Fibroblast of lung (primary cell): ENCODE results near the gene NDUFS7. TPM values are rescaled to one million over a fixed set of nuclear protein-coding genes. Genes with fewer than 3 reads are reported as not detected.
A peak's percentile ranks its signal among the peaks of the same experiment; 100 is the strongest.

Experiments used
- DNase-seq, 2 donors: peaks; one replicate each; pipeline versions ENCODE4 v3.0.0 to v3.0.0-alpha.2; 2010; ENCODE audit warnings: low read depth in 2 of 2
- H2AFZ ChIP-seq: 2 replicates; pipeline ENCODE4 v1.5.1; 2012; ENCODE audit warnings: low read length, control low read depth, inconsistent platforms
- H3K27ac ChIP-seq: 2 replicates; pipeline ENCODE4 v1.5.1; 2011; ENCODE audit warnings: low read length, control low read depth; ENCODE audit not compliant: insufficient read depth
- H3K27me3 ChIP-seq: 2 replicates; pipeline ENCODE4 v1.5.1; 2011; ENCODE audit warnings: mild to moderate bottlenecking, low read length; ENCODE audit not compliant: control insufficient read depth, insufficient read depth
- H3K36me3 ChIP-seq: 2 replicates; pipeline ENCODE4 v1.5.1; 2011; ENCODE audit warnings: low read length; ENCODE audit not compliant: control insufficient read depth, insufficient read depth
- H3K4me1 ChIP-seq: 2 replicates; pipeline ENCODE4 v1.5.1; 2011; ENCODE audit warnings: low read length; ENCODE audit not compliant: control insufficient read depth, insufficient read depth; ENCODE audit errors: extremely low read depth
- H3K4me2 ChIP-seq: 2 replicates; pipeline ENCODE4 v1.5.1; 2011; ENCODE audit warnings: low read length, control low read depth; ENCODE audit not compliant: insufficient read depth; ENCODE audit errors: extremely low read depth
- H3K4me3 ChIP-seq, 4 experiments: fragments of 200-600 bp in 1 of 4; sonication (generic) in 1 of 4; replicated peaks in 1 of 4; 2 replicates each; pipeline ENCODE4 v1.5.1; 2011 to 2016; ENCODE audit warnings: low read length in 4 of 4, low read depth in 3 of 4, mild to moderate bottlenecking in 3 of 4, control low read depth in 2 of 4, inconsistent platforms in 1 of 4, mixed read lengths in 1 of 4; ENCODE audit not compliant: insufficient read depth in 1 of 4; ENCODE audit errors: control extremely low read depth in 1 of 4
- H3K79me2 ChIP-seq: 2 replicates; pipeline ENCODE4 v1.5.1; 2012; ENCODE audit warnings: mild to moderate bottlenecking, low read length, inconsistent platforms; ENCODE audit not compliant: control insufficient read depth, insufficient read depth
- H3K9ac ChIP-seq: 2 replicates; pipeline ENCODE4 v1.5.1; 2011; ENCODE audit warnings: mild to moderate bottlenecking, low read length, control low read depth; ENCODE audit not compliant: insufficient read depth
- H3K9me3 ChIP-seq: 2 replicates; pipeline ENCODE4 v1.5.1; 2012; ENCODE audit warnings: low read depth, low read length; ENCODE audit not compliant: control insufficient read depth, insufficient read depth
- H4K20me1 ChIP-seq: 2 replicates; pipeline ENCODE4 v1.5.1; 2011; ENCODE audit warnings: low read length; ENCODE audit not compliant: control insufficient read depth, insufficient read depth; ENCODE audit errors: extremely low read depth
- EZH2 ChIP-seq: IDR thresholded peaks from 2 replicates; pipeline ENCODE4 v1.5.1; 2012; ENCODE audit warnings: low read length, control low read depth, mild to moderate bottlenecking; ENCODE audit errors: missing control alignments
- polyA minus RNA-seq: library from RNA; depleted of rRNA, polyadenylated mRNA; stranded (reverse); fragments of >200 nt; gene quantifications from 2 replicates; pipeline ENCODE4 v1.2.3, GENCODE V29; 2011; ENCODE audit warnings: low replicate concordance
- polyA plus RNA-seq, 2 donors: library from polyadenylated mRNA; depleted of rRNA in 1 of 2; stranded (reverse) in 1 of 2; unstranded in 1 of 2; fragments of >200 nt; gene quantifications; 2 replicates each; pipeline ENCODE4 v1.2.1, GENCODE V29; 2011 to 2012; ENCODE audit warnings: missing spikeins in 1 of 2
- total RNA-seq: library from RNA; depleted of rRNA; stranded (reverse); fragments of >200 nt; gene quantifications from 2 replicates; pipeline ENCODE4 v1.2.1, GENCODE V29; 2014
- TF ChIP-seq, protein P1 (sequence below), 2 donors: IDR thresholded peaks in 1 of 2; conservative IDR thresholded peaks in 1 of 2; 1 replicate in 1 of 2; 2 replicates in 1 of 2; pipeline ENCODE4 v1.5.1; 2011 to 2012; ENCODE audit warnings: low read length in 2 of 2, control low read depth in 1 of 2, inconsistent platforms in 1 of 2, low read depth in 1 of 2, mild to moderate bottlenecking in 1 of 2

Gene NDUFS7
- total RNA-seq (55.0 and 71.2 TPM in 2 replicates), polyA plus RNA-seq (29.6 and 30.3 TPM in 2 replicates), polyA minus RNA-seq (25.0 and 25.6 TPM in 2 replicates)
- polyA plus RNA-seq (2012) = 62.7 and 110 TPM in 2 replicates

DNA sequence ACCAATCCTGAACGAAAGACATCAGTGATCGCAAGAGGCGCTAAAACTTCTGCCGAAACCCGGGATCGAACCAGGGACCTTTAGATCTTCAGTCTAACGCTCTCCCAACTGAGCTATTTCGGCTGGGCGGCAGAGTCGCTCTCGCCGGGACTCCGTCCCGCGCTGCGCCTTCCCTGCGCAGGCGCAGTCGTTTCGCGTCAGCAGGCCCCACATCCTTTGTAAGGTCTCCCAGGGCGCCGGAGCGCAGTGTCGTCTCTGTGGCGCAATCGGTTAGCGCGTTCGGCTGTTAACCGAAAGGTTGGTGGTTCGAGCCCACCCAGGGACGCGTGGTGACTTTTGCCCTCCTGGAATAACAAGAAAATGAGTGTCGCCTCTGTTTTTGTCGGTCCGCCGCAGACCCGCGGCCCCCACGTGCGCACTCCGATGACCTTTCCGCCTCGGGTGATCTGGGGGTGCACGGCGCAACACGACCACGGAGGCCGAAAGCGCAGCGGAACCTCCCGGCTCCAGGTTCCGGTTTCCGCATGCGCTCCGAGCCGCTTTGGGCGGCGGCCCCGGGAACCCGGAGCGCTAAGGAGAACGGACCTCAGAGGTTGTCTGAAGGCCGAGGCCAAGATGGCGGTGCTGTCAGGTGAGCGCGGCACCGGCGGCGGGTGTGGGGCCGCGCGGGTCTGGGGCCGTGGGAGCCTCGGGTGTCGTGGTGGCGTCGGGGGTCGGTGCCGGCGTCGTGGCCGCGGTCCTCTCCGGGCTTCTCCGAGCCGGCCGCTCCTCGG lies at the start of gene NDUFS7:
TSS of gene NDUFS7 (plus strand) at position 596 of the 773 bp plus-strand sequence. CDS start at position 616, 20 bp downstream.
- peaks cover 3% of the 10 kb centered on the region for H3K79me2 ChIP-seq
- no peaks in the 10 kb centered on the region for H4K20me1 ChIP-seq
- no peaks in the 10 kb centered on the region for H3K4me1 ChIP-seq
- H3K4me2 ChIP-seq = peak within 1 kb of the TSS; percentile 76
- peak; percentile 91 to 96 for DNase-seq
- TF ChIP-seq, protein P1, sequence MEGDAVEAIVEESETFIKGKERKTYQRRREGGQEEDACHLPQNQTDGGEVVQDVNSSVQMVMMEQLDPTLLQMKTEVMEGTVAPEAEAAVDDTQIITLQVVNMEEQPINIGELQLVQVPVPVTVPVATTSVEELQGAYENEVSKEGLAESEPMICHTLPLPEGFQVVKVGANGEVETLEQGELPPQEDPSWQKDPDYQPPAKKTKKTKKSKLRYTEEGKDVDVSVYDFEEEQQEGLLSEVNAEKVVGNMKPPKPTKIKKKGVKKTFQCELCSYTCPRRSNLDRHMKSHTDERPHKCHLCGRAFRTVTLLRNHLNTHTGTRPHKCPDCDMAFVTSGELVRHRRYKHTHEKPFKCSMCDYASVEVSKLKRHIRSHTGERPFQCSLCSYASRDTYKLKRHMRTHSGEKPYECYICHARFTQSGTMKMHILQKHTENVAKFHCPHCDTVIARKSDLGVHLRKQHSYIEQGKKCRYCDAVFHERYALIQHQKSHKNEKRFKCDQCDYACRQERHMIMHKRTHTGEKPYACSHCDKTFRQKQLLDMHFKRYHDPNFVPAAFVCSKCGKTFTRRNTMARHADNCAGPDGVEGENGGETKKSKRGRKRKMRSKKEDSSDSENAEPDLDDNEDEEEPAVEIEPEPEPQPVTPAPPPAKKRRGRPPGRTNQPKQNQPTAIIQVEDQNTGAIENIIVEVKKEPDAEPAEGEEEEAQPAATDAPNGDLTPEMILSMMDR (conservative IDR thresholded peaks at IDR 0.05 in 1 of 2, IDR thresholded peaks at IDR 0.05 in 1 of 2; ENCODE audit: low read depth in 1 of 2, low read length in 2 of 2) = no peak
- TF ChIP-seq EZH2 = no peak
- H3K9ac ChIP-seq = peak within 1 kb of the TSS; percentile 80
- no peaks in the 10 kb centered on the region for H3K9me3 ChIP-seq
- H3K27me3 ChIP-seq = no peaks in the 10 kb centered on the region
- H3K27ac ChIP-seq = peak within 1 kb of the TSS; percentile 76
- peak within 1 kb of the TSS; percentile 15 for H2AFZ ChIP-seq
- H3K4me3 ChIP-seq = peak within 1 kb of the TSS; percentile 57 to 84 (median 78)
- peaks cover 2% of the 10 kb centered on the region for H3K36me3 ChIP-seq

DNA sequence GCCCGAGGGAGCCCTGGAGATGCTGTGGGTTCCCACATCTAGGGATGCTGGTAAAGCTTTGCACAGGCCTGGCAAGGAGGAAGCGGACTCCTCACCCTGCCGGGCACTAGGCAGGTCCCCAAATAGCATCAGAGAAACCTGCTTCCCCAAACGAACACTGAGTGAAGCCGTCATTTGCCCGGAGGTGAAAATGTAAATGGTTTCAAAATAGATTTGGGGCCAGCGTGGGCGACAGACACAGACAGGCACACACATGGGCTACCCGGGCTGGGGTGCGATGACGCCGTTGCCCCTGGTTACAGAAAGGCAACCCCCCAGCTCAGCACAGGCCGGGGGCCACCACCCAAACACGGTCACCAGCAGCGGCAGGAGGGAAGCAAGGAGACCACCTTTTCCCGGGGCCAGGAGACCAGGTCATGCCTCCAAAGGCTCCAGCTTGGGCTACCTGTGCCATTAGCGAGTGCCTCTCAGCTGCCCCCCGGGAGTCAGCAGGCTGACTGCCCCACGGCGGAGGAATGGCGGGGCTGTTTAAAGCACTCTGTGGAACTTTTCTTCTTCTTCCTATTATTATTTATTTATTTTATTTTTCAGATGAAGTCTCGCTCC lies 47.5 kb upstream of the NDUFS7 start:
- no peak overlapping the region for H3K9ac ChIP-seq
- H3K9me3 ChIP-seq = no peaks in the 10 kb centered on the region
- TF ChIP-seq EZH2 = no peak
- TF ChIP-seq, protein P1 (conservative IDR thresholded peaks at IDR 0.05 in 1 of 2, IDR thresholded peaks at IDR 0.05 in 1 of 2; ENCODE audit: low read depth in 1 of 2, low read length in 2 of 2) = no peak
- H3K27ac ChIP-seq = no peak overlapping the region
- no peaks in the 10 kb centered on the region for H3K36me3 ChIP-seq
- H2AFZ ChIP-seq = no peak overlapping the region
- H3K4me3 ChIP-seq = no peak overlapping the region
- H3K4me2 ChIP-seq = no peak overlapping the region
- no peak for DNase-seq
- no peaks in the 10 kb centered on the region for H3K27me3 ChIP-seq
- no peaks in the 10 kb centered on the region for H3K4me1 ChIP-seq
- no peaks in the 10 kb centered on the region for H4K20me1 ChIP-seq
- no peaks in the 10 kb centered on the region for H3K79me2 ChIP-seq

DNA sequence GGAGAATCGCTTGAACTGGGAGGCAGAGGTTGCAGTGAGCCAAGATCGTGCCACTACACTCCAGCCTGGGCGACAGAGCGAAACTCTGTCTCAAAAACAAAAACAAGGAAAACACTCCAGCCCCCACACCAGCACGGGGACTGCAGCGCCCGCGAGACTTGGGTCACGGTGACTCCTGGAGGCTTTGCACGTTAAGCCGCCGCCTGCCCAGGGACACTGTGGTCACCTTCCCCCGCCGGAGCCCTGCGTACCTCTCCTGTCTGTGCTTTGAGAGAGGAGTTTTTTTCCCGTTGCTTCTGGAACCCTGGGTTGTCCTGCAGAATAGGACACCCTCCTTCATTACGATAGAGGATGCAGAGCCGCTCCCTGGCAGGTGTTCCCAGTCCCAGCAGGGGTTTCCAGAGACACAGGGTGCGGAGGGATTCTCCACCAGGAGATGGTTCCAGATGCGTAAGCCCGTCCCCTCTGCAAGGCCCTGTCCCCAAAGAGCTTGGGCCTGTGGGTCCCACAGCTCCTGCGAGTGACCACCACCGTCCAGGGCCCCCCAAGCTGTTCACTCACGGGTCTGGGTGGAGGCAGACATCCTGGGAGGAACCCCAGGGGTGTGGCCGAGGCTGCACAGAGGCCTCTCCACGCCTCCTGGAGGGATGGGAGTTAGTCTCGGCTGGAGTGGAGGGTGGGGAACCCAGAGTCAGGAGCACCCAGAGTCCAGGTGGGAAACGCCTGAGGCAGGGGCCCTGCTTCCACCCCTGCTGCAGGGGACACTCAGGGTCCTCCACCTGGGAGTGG lies 42.8 kb upstream of the NDUFS7 start:
- Histone ChIP-seq H4K20me1 (no peaks in the 10 kb centered on the region), H3K4me1 (no peaks in the 10 kb centered on the region), H3K27ac (no peak overlapping the region), H3K4me2 (no peak overlapping the region), H3K79me2 (no peaks in the 10 kb centered on the region), H3K9ac (no peak overlapping the region), H3K27me3 (no peaks in the 10 kb centered on the region), H2AFZ (no peak overlapping the region), H3K36me3 (no peaks in the 10 kb centered on the region), H3K9me3 (no peaks in the 10 kb centered on the region), H3K4me3 (no peak overlapping the region)
- DNase-seq = no peak
- TF ChIP-seq, protein P1 (conservative IDR thresholded peaks at IDR 0.05 in 1 of 2, IDR thresholded peaks at IDR 0.05 in 1 of 2; ENCODE audit: low read depth in 1 of 2, low read length in 2 of 2) = no peak
- TF ChIP-seq EZH2 = no peak
